Measurements from ENCODE around the gene CST7.

CST7 gene

DNA sequence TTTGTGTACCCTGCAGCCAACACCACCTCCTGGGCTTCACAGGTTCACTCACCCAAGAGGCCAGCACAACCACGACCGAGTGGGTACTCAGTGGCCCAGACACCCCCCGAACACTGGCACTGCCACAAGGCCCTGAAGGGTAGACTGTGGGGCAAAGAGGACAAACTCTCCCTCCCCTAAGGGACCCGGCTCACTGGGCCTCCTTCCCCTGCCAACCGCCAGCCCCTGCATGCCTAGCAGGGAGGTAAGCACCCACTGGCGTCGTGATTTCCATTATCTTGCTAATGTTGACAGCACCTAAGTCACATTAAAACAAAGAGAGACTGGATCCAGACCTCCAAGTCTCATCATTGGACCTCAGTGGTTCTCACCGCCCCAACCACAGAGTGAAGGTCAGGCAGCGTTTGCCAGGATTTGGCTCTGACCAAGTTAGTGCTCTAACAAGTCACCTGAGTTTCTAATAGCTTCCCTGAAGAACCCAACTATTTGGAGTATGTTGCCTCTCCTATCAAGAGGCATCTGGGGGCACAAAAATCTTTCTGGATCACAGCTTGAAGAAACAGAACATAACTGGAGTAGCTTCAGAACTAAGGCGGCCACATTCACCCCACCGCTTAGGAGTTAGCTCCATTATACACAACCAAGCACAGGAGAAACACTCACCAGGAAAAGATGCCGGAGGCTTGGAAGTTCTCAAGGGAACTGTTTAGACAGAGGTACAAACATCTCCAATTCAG lies 57.5 kb downstream of the CST7 start:
- H4K20me1 ChIP-seq (ENCODE audit: insufficient read depth, low read length) = no peaks in the 10 kb centered on the region
- no peaks in the 10 kb centered on the region for H3K79me2 ChIP-seq (ENCODE audit: low read length)
- H3K9ac ChIP-seq (ENCODE audit: low read length) = no peak overlapping the region
- H3K27ac ChIP-seq (ENCODE audit: low read length) = no peak overlapping the region
- H3K27me3 ChIP-seq (replicated peaks; ENCODE audit: insufficient read depth, low read length) = no peaks in the 10 kb centered on the region
- H3K4me1 ChIP-seq (ENCODE audit: low read length) = no peaks in the 10 kb centered on the region
- H2AFZ ChIP-seq (ENCODE audit: low read length) = no peak overlapping the region
- no peaks in the 10 kb centered on the region for H3F3A ChIP-seq (ENCODE audit: insufficient read depth, low read length)
- no peak for DNase-seq
- H3K9me2 ChIP-seq (replicated peaks; ENCODE audit: insufficient read depth, low read length) = no peaks in the 10 kb centered on the region
- H3K4me2 ChIP-seq (ENCODE audit: low read depth, low read length) = no peak overlapping the region
- no peaks in the 10 kb centered on the region for H3K36me3 ChIP-seq (replicated peaks; ENCODE audit: insufficient read depth, low read length)
- H3K4me3 ChIP-seq (ENCODE audit: low read length) = no peak overlapping the region
- no peaks in the 10 kb centered on the region for H3K9me3 ChIP-seq (replicated peaks; ENCODE audit: insufficient read depth, low read length)
- TF ChIP-seq EZH2 (optimal IDR thresholded peaks at IDR 0.05; ENCODE audit: low read depth, low read length) (no peak), EZH2phosphoT487 (IDR thresholded peaks at IDR 0.05; ENCODE audit: low read length) (no peak)
- TF ChIP-seq, protein P1, sequence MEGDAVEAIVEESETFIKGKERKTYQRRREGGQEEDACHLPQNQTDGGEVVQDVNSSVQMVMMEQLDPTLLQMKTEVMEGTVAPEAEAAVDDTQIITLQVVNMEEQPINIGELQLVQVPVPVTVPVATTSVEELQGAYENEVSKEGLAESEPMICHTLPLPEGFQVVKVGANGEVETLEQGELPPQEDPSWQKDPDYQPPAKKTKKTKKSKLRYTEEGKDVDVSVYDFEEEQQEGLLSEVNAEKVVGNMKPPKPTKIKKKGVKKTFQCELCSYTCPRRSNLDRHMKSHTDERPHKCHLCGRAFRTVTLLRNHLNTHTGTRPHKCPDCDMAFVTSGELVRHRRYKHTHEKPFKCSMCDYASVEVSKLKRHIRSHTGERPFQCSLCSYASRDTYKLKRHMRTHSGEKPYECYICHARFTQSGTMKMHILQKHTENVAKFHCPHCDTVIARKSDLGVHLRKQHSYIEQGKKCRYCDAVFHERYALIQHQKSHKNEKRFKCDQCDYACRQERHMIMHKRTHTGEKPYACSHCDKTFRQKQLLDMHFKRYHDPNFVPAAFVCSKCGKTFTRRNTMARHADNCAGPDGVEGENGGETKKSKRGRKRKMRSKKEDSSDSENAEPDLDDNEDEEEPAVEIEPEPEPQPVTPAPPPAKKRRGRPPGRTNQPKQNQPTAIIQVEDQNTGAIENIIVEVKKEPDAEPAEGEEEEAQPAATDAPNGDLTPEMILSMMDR (IDR thresholded peaks at IDR 0.05; ENCODE audit: low read length) = no peak

DNA sequence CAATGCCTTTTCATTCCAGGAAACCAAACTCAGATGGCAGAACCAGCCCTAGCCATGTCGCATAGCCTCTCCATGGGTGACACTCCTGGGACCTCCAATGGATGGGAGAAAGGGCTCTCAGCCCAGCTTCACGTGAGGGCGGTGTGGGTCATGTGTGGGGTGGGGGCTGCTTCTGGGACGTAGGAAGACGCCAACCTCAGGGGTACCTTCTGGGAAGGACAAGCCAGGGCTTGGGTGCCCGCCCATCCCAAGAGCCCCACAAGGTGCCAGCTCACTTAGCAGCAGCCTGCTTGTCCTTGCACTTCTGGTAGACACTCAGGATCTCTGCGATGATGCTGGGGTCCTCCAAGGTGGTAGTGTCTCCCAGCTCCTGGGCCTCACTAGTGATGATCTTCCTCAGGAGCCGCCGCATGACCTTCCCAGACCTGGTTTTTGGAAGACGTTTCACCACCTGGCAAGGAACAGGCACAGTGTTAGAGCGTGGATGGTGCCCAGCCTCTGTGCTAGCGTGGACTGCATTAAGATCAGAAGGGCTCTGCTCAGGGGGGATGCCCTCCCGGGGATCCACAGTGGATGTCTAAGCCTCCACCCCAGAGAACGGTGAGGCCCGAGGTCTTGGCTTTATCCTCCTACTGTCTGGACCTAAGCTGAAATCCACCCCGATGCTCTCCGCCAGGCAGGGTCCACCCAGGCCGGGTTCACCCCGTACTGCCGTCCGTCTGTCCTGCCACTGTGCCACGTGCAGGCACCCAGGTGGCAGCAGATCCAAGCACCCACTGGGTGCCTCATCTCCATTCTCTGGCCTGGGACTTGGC lies 58.6 kb downstream of the CST7 start:
- no peaks in the 10 kb centered on the region for H3F3A ChIP-seq (ENCODE audit: insufficient read depth, low read length)
- H3K9ac ChIP-seq (ENCODE audit: low read length) = no peak overlapping the region
- no peaks in the 10 kb centered on the region for H3K9me3 ChIP-seq (replicated peaks; ENCODE audit: insufficient read depth, low read length)
- no peaks in the 10 kb centered on the region for H3K36me3 ChIP-seq (replicated peaks; ENCODE audit: insufficient read depth, low read length)
- no peaks in the 10 kb centered on the region for H3K9me2 ChIP-seq (replicated peaks; ENCODE audit: insufficient read depth, low read length)
- H3K4me1 ChIP-seq (ENCODE audit: low read length) = no peaks in the 10 kb centered on the region
- no peak overlapping the region for H3K4me2 ChIP-seq (ENCODE audit: low read depth, low read length)
- no peak for DNase-seq
- H3K79me2 ChIP-seq (ENCODE audit: low read length) = no peaks in the 10 kb centered on the region
- no peaks in the 10 kb centered on the region for H3K27me3 ChIP-seq (replicated peaks; ENCODE audit: insufficient read depth, low read length)
- H3K27ac ChIP-seq (ENCODE audit: low read length) = no peak overlapping the region
- TF ChIP-seq EZH2 (optimal IDR thresholded peaks at IDR 0.05; ENCODE audit: low read depth, low read length) = no peak
- TF ChIP-seq EZH2phosphoT487 (IDR thresholded peaks at IDR 0.05; ENCODE audit: low read length) = no peak
- TF ChIP-seq, protein P1 (IDR thresholded peaks at IDR 0.05; ENCODE audit: low read length) = no peak
- no peaks in the 10 kb centered on the region for H4K20me1 ChIP-seq (ENCODE audit: insufficient read depth, low read length)
- no peak overlapping the region for H2AFZ ChIP-seq (ENCODE audit: low read length)
- no peak overlapping the region for H3K4me3 ChIP-seq (ENCODE audit: low read length)

DNA sequence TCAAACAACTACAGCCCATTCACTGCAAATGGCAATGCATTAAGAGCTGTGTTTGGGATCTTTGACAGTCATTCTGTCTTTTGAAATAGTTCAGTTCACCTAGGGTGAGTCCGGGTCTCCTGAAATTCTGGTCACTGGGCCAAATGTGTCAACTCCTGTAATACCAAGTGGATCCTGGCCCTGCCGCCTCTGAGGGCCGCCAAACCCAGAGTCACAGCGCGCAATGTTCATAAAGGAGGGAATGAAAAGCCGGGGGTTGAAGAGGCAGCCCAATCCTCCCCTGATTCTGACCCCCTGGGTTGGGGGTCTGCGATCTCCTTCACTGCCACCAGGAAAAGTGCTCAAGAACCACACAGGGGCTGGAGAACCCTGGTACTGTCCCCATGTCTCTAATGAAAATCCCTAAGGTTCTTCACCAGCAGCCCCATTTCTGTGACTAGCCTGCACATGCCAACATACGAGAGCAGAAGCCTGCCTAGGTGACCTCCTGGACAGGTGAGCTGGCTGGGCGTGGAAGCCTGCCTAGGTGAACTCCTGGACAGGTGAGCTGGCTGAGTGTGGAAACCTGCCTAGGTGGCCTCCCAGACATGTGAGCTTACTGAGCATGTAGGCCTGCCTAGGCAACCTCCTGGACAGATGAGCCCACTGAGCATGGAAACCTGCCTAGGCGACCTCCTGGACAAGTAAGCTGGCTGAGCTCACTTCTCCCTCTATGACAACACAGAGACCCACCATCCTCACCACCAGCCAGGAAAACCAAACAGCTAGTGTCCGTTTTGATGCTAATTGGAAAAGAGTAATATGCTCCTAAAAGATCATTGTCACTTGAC lies 59.5 kb downstream of the CST7 start:
- Histone ChIP-seq H3F3A (ENCODE audit: insufficient read depth, low read length) (no peaks in the 10 kb centered on the region), H3K9me2 (replicated peaks; ENCODE audit: insufficient read depth, low read length) (no peaks in the 10 kb centered on the region), H3K4me1 (ENCODE audit: low read length) (no peaks in the 10 kb centered on the region), H3K27ac (ENCODE audit: low read length) (no peak overlapping the region), H3K79me2 (ENCODE audit: low read length) (no peaks in the 10 kb centered on the region), H3K4me2 (ENCODE audit: low read depth, low read length) (no peak overlapping the region), H3K27me3 (replicated peaks; ENCODE audit: insufficient read depth, low read length) (no peaks in the 10 kb centered on the region), H3K36me3 (replicated peaks; ENCODE audit: insufficient read depth, low read length) (no peaks in the 10 kb centered on the region), H3K9me3 (replicated peaks; ENCODE audit: insufficient read depth, low read length) (no peaks in the 10 kb centered on the region), H2AFZ (ENCODE audit: low read length) (no peak overlapping the region), H3K4me3 (ENCODE audit: low read length) (no peak overlapping the region), H4K20me1 (ENCODE audit: insufficient read depth, low read length) (no peaks in the 10 kb centered on the region), H3K9ac (ENCODE audit: low read length) (no peak overlapping the region)
- DNase-seq = no peak
- TF ChIP-seq EZH2phosphoT487 (IDR thresholded peaks at IDR 0.05; ENCODE audit: low read length) (no peak), EZH2 (optimal IDR thresholded peaks at IDR 0.05; ENCODE audit: low read depth, low read length) (no peak)
- TF ChIP-seq, protein P1 (IDR thresholded peaks at IDR 0.05; ENCODE audit: low read length) = no peak
